Pancreas (tissue), 10 donors: ENCODE data around the gene MOB4. TPM values are rescaled to one million over a fixed set of nuclear protein-coding genes. Genes with fewer than 3 reads are reported as not detected.

Experiments
- ATAC-seq, 4 donors: fragments of 200-7000 bp; cut with Tn5 transposase; one replicate each; pipeline versions ENCODE4 v1.8.0 to v1.9.1; 2020; ENCODE audit warnings: mild to moderate bottlenecking in 4 of 4, moderate library complexity in 4 of 4
- DNase-seq, 6 donors: peaks; one replicate each; pipeline ENCODE4 v3.0.0-alpha.2; 2020
- FAIRE-seq: peaks from 2 replicates; lab custom pipeline; 2012; peaks lifted over from hg19 to GRCh38; lab: Jason Lieb, UNC
- H3K27ac ChIP-seq, 4 donors: fragments of 200-600 bp; sonication (generic); 1 replicate in 3 of 4; 2 replicates in 1 of 4; pipeline versions ENCODE4 v1.5.0 to v1.8.0; 2020
- H3K27me3 ChIP-seq, 4 donors: fragments of 200-600 bp; one replicate each; pipeline ENCODE4 v1.8.0; 2021
- H3K36me3 ChIP-seq, 3 donors: fragments of 200-600 bp; sonication (generic) in 1 of 3; one replicate each; pipeline versions ENCODE4 v1.5.0 to v1.8.0; 2020 to 2021
- H3K4me1 ChIP-seq, 3 donors: fragments of 200-600 bp; one replicate each; pipeline ENCODE4 v1.8.0; 2021
- H3K4me3 ChIP-seq, 4 donors: fragments of 200-600 bp; sonication (generic) in 2 of 4; one replicate each; pipeline versions ENCODE4 v1.5.0 to v1.8.0; 2020 to 2021
- H3K9me3 ChIP-seq, 4 donors: fragments of 200-600 bp; one replicate each; pipeline ENCODE4 v1.8.0; 2021
- CTCF ChIP-seq, 4 donors: fragments of 200-600 bp; sonication (generic) in 3 of 4; IDR thresholded peaks; one replicate each; pipeline versions ENCODE4 v1.5.0 to v1.8.0; 2021; ENCODE audit warnings: antibody characterized with exemption in 4 of 4
- WGBS, 2 donors: extraction: QIAGEN DNeasy Blood & Tissue Kit; methylation state at CpG; one replicate each; pipeline ENCODE4 v1.1.7; 2013; 5-methylcytosine and 5-hydroxymethylcytosine counted together
- intact Hi-C, 3 donors: fragments of 100-400 bp; cut with DNase I; formaldehyde crosslinking; loops; one replicate each; pipeline versions ENCODE4 v1.11.1 to v1.14.2; 2022
- polyA plus RNA-seq, 2 donors: library from polyadenylated mRNA; stranded (reverse); fragments of 200-250 nt; gene quantifications; one replicate each; pipeline ENCODE4 v1.2.3, GENCODE V29; 2013
- total RNA-seq, 6 donors: library from RNA; stranded (reverse); fragmentation: NEBNext Ultra II Directional in 4 of 6; extraction: Animal tissue kit (Norgen Biotek cat#: 25700) in 4 of 6; gene quantifications; one replicate each; pipeline versions ENCODE4 v1.2.1 to v1.2.4, GENCODE V29; 2021 to 2023
- donor health status: healthy with polysubstance abuse.
- donor health status: DM: no; HTN: no; CAD: no; lungs with moderate emphysema.
- donor health status: DM: no; HTN: no; CAD: no.
- donor health status: control.
- donor health status: control.
- donor health status: Bipolar disorder and iron deficiency.
- donor health status: DM: yes; HTN: yes; CAD: no.
- donor health status: DM: no; HTN: no; CAD: no.
- donor health status: DM: no; HTN: no; CAD: no.
- donor health status: DM: yes; HTN: yes; CAD: no.

The MOB4 gene
- total and polyA plus RNA-seq, 8 donors, result 4.6 to 18.3 (median 6.9) TPM

- 94 to 95% methylated on average over 5 of the region's 5 CpGs for WGBS, 2 donors
Measured at GRCh38 chr2:197513915-197514314, 2.0 kb upstream of the MOB4 start.

GRCh38 chr2:197514754-197515153 is 1.1 kb upstream of the MOB4 start:
- Histone ChIP-seq H3K4me3 (peak overlapping the region in 2 of 4 donors; percentile 82), H3K4me1 (peaks cover 0 to 14% (median 7%) of the 10 kb centered on the region in 3 donors), H3K36me3 (no peaks in the 10 kb centered on the region), H3K27me3 (no peaks in the 10 kb centered on the region), H3K27ac (peak overlapping the region; percentile 84 to 98 (median 91)), H3K9me3 (no peaks in the 10 kb centered on the region)
- no peak for TF ChIP-seq CTCF (IDR thresholded peaks at IDR 0.05)
- ATAC-seq (no peak), DNase-seq (no peak), FAIRE-seq (no peak)
- intact Hi-C loops, result no loop called here
- 62 to 71% methylated on average over 3 of the region's 3 CpGs for WGBS, 2 donors

More at GRCh38 chr2:197513915-197514314, 2.0 kb upstream of the MOB4 start:
- FAIRE-seq (no peak), ATAC-seq (no peak), DNase-seq (no peak)
- no peak for TF ChIP-seq CTCF (IDR thresholded peaks at IDR 0.05)
- Histone ChIP-seq H3K4me3 (no peak overlapping the region), H3K36me3 (no peaks in the 10 kb centered on the region), H3K9me3 (no peaks in the 10 kb centered on the region), H3K27ac (no peak overlapping the region), H3K4me1 (peaks cover 0 to 14% (median 7%) of the 10 kb centered on the region in 3 donors), H3K27me3 (no peaks in the 10 kb centered on the region)
- intact Hi-C loops, result no loop called here

GRCh38 chr2:197515315-197515738 is 539 bp upstream of the MOB4 start:
- intact Hi-C loops, result no loop called here
- Histone ChIP-seq H3K27ac (peak overlapping the region; percentile 84 to 98 (median 91)), H3K27me3 (no peaks in the 10 kb centered on the region), H3K4me1 (peaks cover 0 to 14% (median 7%) of the 10 kb centered on the region in 3 donors), H3K9me3 (no peaks in the 10 kb centered on the region), H3K36me3 (no peaks in the 10 kb centered on the region), H3K4me3 (peak overlapping the region; percentile 58 to 82 (median 82))
- no peak for DNase-seq
- no peak for TF ChIP-seq CTCF (IDR thresholded peaks at IDR 0.05)
- peak in 3 of 4 donors; percentile 0 to 21 (median 14) for ATAC-seq
- no peak for FAIRE-seq
- WGBS, 2 donors, result 0% methylated on average over 16 of the region's 16 CpGs

GRCh38 chr2:197516393-197516761 is 511 bp downstream of the MOB4 start:
- WGBS, 2 donors, result 1% methylated on average over 17 of the region's 17 CpGs
- FAIRE-seq (no peak), DNase-seq (peak in 3 of 6 donors; percentile 29 to 87 (median 46)), ATAC-seq (peak; percentile 35 to 57 (median 42))
- H3K27me3 ChIP-seq, result no peaks in the 10 kb centered on the region
- peaks cover 0 to 14% (median 7%) of the 10 kb centered on the region in 3 donors for H3K4me1 ChIP-seq
- no peaks in the 10 kb centered on the region for H3K36me3 ChIP-seq
- TF ChIP-seq CTCF (IDR thresholded peaks at IDR 0.05), result no peak
- intact Hi-C loops, result no loop called here
- no peaks in the 10 kb centered on the region for H3K9me3 ChIP-seq
- H3K4me3 ChIP-seq, result peak overlapping the region; percentile 58 to 82 (median 82)
- peak overlapping the region; percentile 84 to 98 (median 91) for H3K27ac ChIP-seq

GRCh38 chr2:197517150-197517549 is 1.3 kb downstream of the MOB4 start:
- WGBS, 2 donors, result 11 to 15% methylated on average over 2 of the region's 2 CpGs
- Histone ChIP-seq H3K4me1 (peaks cover 0 to 14% (median 7%) of the 10 kb centered on the region in 3 donors), H3K27ac (no peak overlapping the region), H3K9me3 (no peaks in the 10 kb centered on the region), H3K36me3 (no peaks in the 10 kb centered on the region), H3K4me3 (peak overlapping the region; percentile 58 to 82 (median 82)), H3K27me3 (no peaks in the 10 kb centered on the region)
- DNase-seq, result no peak
- no peak for TF ChIP-seq CTCF (IDR thresholded peaks at IDR 0.05)
- intact Hi-C loops, result no loop called here
- no peak for ATAC-seq
- FAIRE-seq, result no peak
